ENCODE measurements around the gene CYB561A3. TPM values are rescaled to one million over a fixed set of nuclear protein-coding genes. Genes with fewer than 3 reads are reported as not detected.

CYB561A3 gene
- polyA plus RNA-seq, 1 experiment: 34.5 TPM

GRCh38 chr11:61352038-61352437 lies 9.6 kb downstream of the CYB561A3 start:
- no peaks in the 10 kb centered on the region for H3K9me3 ChIP-seq (ENCODE audit: control insufficient read depth, insufficient read depth, low read length)

GRCh38 chr11:61350803-61351202 lies 10.9 kb downstream of the CYB561A3 start:
- Histone ChIP-seq H3K27me3 (ENCODE audit: control insufficient read depth, insufficient read depth, low read length) (no peaks in the 10 kb centered on the region), H3K4me3 (ENCODE audit: low read depth, low read length) (no peak overlapping the region), H3K27ac (ENCODE audit: low read depth, low read length) (no peak overlapping the region), H3K9me3 (ENCODE audit: control insufficient read depth, insufficient read depth, low read length) (no peaks in the 10 kb centered on the region)
- POLR2A ChIA-PET: interaction anchor here (1.8 kb wide), 1 partner anchor 23 kb away, joined by 5 read pairs; no protein-coding TSS in a partner anchor
- no peak for TF ChIP-seq CTCF (IDR thresholded peaks at IDR 0.05; ENCODE audit: low read depth, low read length)
- no peak for DNase-seq (ENCODE audit: low read depth, low spot score)
- CTCF ChIA-PET: no interaction called here

More at GRCh38 chr11:61352038-61352437, 9.6 kb downstream of the CYB561A3 start:
- DNase-seq (ENCODE audit: low read depth, low spot score): no peak
- POLR2A ChIA-PET: interaction anchor here (2.2 kb wide), 1 partner anchor 9 kb away, joined by 7 read pairs; the partner anchor contains the start of gene CYB561A3
- no peaks in the 10 kb centered on the region for H3K27me3 ChIP-seq (ENCODE audit: control insufficient read depth, insufficient read depth, low read length)
- CTCF ChIA-PET: interaction anchor here (1.0 to 1.4 kb wide), 2 partner anchors 16 to 34 kb away, joined by 3 to 9 read pairs; no protein-coding TSS in a partner anchor
- no peak for TF ChIP-seq CTCF (IDR thresholded peaks at IDR 0.05; ENCODE audit: low read depth, low read length)
- no peak overlapping the region for H3K27ac ChIP-seq (ENCODE audit: low read depth, low read length)
- H3K4me3 ChIP-seq (ENCODE audit: low read depth, low read length): no peak overlapping the region

GRCh38 chr11:61350336-61350735 lies 11.3 kb downstream of the CYB561A3 start:
- no peak for DNase-seq (ENCODE audit: low read depth, low spot score)
- CTCF ChIA-PET: no interaction called here
- Histone ChIP-seq H3K27ac (ENCODE audit: low read depth, low read length) (no peak overlapping the region), H3K9me3 (ENCODE audit: control insufficient read depth, insufficient read depth, low read length) (no peaks in the 10 kb centered on the region), H3K4me3 (ENCODE audit: low read depth, low read length) (no peak overlapping the region), H3K27me3 (ENCODE audit: control insufficient read depth, insufficient read depth, low read length) (no peaks in the 10 kb centered on the region)
- TF ChIP-seq CTCF (IDR thresholded peaks at IDR 0.05; ENCODE audit: low read depth, low read length): no peak
- POLR2A ChIA-PET: interaction anchor here (1.8 kb wide), 1 partner anchor 22 kb away, joined by 5 read pairs; no protein-coding TSS in a partner anchor

- Histone ChIP-seq H3K4me3 (ENCODE audit: low read depth, low read length) (no peak overlapping the region), H3K27me3 (ENCODE audit: control insufficient read depth, insufficient read depth, low read length) (no peaks in the 10 kb centered on the region), H3K27ac (ENCODE audit: low read depth, low read length) (no peak overlapping the region), H3K9me3 (ENCODE audit: control insufficient read depth, insufficient read depth, low read length) (no peaks in the 10 kb centered on the region)
- CTCF ChIA-PET: interaction anchor here (2.9 kb wide), 1 partner anchor 14 kb away, joined by 17 read pairs; no protein-coding TSS in a partner anchor
- no peak for DNase-seq (ENCODE audit: low read depth, low spot score)
- no peak for TF ChIP-seq CTCF (IDR thresholded peaks at IDR 0.05; ENCODE audit: low read depth, low read length)
- POLR2A ChIA-PET: interaction anchor here (1.8 to 2.8 kb wide), 2 partner anchors 11 to 22 kb away, joined by 5 to 19 read pairs; partner anchors contain the start of genes CYB561A3 and TMEM138
Measured at GRCh38 chr11:61349916-61350315, 11.8 kb downstream of the CYB561A3 start.

- H3K9me3 ChIP-seq (ENCODE audit: control insufficient read depth, insufficient read depth, low read length): no peaks in the 10 kb centered on the region
- no peak overlapping the region for H3K27ac ChIP-seq (ENCODE audit: low read depth, low read length)
- CTCF ChIA-PET: interaction anchor here (0.8 to 2.9 kb wide), 2 partner anchors 13 to 21 kb away, joined by 3 to 17 read pairs; no protein-coding TSS in a partner anchor
- H3K27me3 ChIP-seq (ENCODE audit: control insufficient read depth, insufficient read depth, low read length): no peaks in the 10 kb centered on the region
- POLR2A ChIA-PET: interaction anchor here (1.0 to 2.8 kb wide), 3 partner anchors 12 to 43 kb away, joined by 3 to 19 read pairs (median 5); partner anchors contain the start of genes CYB561A3, TMEM138 and TMEM216
- no peak for TF ChIP-seq CTCF (IDR thresholded peaks at IDR 0.05; ENCODE audit: low read depth, low read length)
- H3K4me3 ChIP-seq (ENCODE audit: low read depth, low read length): no peak overlapping the region
- DNase-seq (ENCODE audit: low read depth, low spot score): no peak
Measured at GRCh38 chr11:61349189-61349751, 12.4 kb downstream of the CYB561A3 start.
